HEK293 (cell line): ENCODE data around the gene RIMS4.

Experiments used
- CTCF ChIA-PET: fragments of 350-600 bp; formaldehyde crosslinking; extraction: SDS; loops from one replicate; lab custom pipeline; 2021; ENCODE audit warnings: antibody characterized with exemption; lab: Yijun Ruan, JAX
- POLR2A ChIA-PET: fragments of 300-600 bp; formaldehyde crosslinking; extraction: SDS; loops from one replicate; lab custom pipeline; 2020; ENCODE audit warnings: antibody characterized with exemption, inconsistent platforms; lab: Yijun Ruan, JAX
- H3K27ac ChIP-seq: fragments of 200-500 bp; sonication (Bioruptor generic); 2 replicates; pipeline ENCODE4 v1.5.1; 2014; ENCODE audit warnings: low read depth, low read length, control low read depth, inconsistent platforms; ENCODE audit errors: extremely low read depth
- H3K36me3 ChIP-seq, 2 experiments: fragments of 200-500 bp in 1 of 2; sonication (Bioruptor generic) in 1 of 2; 1 replicate in 1 of 2; 2 replicates in 1 of 2; pipeline ENCODE4 v1.5.1; 2014 to 2017; ENCODE audit warnings: inconsistent platforms in 2 of 2, low read length in 2 of 2; ENCODE audit not compliant: control insufficient read depth in 2 of 2, insufficient read depth in 1 of 2
- H3K4me1 ChIP-seq: fragments of 200-500 bp; sonication (Bioruptor generic); 2 replicates; pipeline ENCODE4 v1.5.1; 2014; ENCODE audit warnings: mild to moderate bottlenecking, low read length, inconsistent platforms; ENCODE audit not compliant: control insufficient read depth, insufficient read depth
- H3K4me3 ChIP-seq: 2 replicates; pipeline ENCODE4 v1.5.1; 2011; ENCODE audit warnings: low read depth, mild to moderate bottlenecking, control low read depth, low read length, moderate library complexity
- H3K9me3 ChIP-seq: fragments of 200-500 bp; sonication (Bioruptor generic); 2 replicates; pipeline ENCODE4 v1.5.1; 2014; ENCODE audit warnings: low read depth, low read length, inconsistent platforms; ENCODE audit not compliant: control insufficient read depth, insufficient read depth
- PRDM1 ChIP-seq: fragments of 450-650 bp; formaldehyde crosslinking; IDR thresholded peaks from 2 replicates; pipeline ENCODE4; 2016; ENCODE audit warnings: missing biosample characterization, missing genetic modification characterization
- SETDB1 ChIP-seq: IDR thresholded peaks from one replicate; pipeline ENCODE4 v1.6.1; 2017; ENCODE audit warnings: mild to moderate bottlenecking, low read length, moderate library complexity, mixed read lengths; ENCODE audit not compliant: insufficient read length
- ZIC2 ChIP-seq: fragments of 450-650 bp; formaldehyde crosslinking; IDR thresholded peaks from 2 replicates; pipeline ENCODE4 v1.5.1; 2016; ENCODE audit warnings: missing biosample characterization, missing genetic modification characterization
- ZNF148 ChIP-seq: fragments of 450-650 bp; formaldehyde crosslinking; IDR thresholded peaks from 2 replicates; pipeline ENCODE4 v1.5.0; 2017; ENCODE audit warnings: missing biosample characterization, missing genetic modification characterization, borderline replicate concordance
- ZNF324 ChIP-seq: fragments of 450-650 bp; formaldehyde crosslinking; IDR thresholded peaks from 2 replicates; pipeline ENCODE4 v1.5.1; 2016; ENCODE audit warnings: missing biosample characterization, missing genetic modification characterization
- ZNF366 ChIP-seq: fragments of 450-650 bp; formaldehyde crosslinking; conservative IDR thresholded peaks from 2 replicates; pipeline ENCODE4 v1.5.1; 2016; ENCODE audit warnings: missing biosample characterization, missing genetic modification characterization
- ZNF391 ChIP-seq: fragments of 450-650 bp; formaldehyde crosslinking; IDR thresholded peaks from 2 replicates; pipeline ENCODE4 v1.5.1; 2016; ENCODE audit warnings: low read depth, missing biosample characterization, missing genetic modification characterization, borderline replicate concordance
- ZNF596 ChIP-seq: fragments of 450-650 bp; IDR thresholded peaks from 2 replicates; pipeline ENCODE4 v1.5.0; 2018; ENCODE audit warnings: missing biosample characterization, mild to moderate bottlenecking, missing genetic modification characterization, moderate library complexity
- TF ChIP-seq, protein P1 (sequence below): fragments of 450-650 bp; formaldehyde crosslinking; IDR thresholded peaks from 2 replicates; pipeline ENCODE4 v1.5.1; 2017; ENCODE audit warnings: missing biosample characterization, missing genetic modification characterization
- TF ChIP-seq, protein P2 (sequence below): fragments of 450-650 bp; formaldehyde crosslinking; IDR thresholded peaks from 2 replicates; pipeline ENCODE4 v1.5.1; 2016; ENCODE audit warnings: missing biosample characterization, missing genetic modification characterization
- TF ChIP-seq, protein P3 (sequence below): fragments of 450-650 bp; formaldehyde crosslinking; IDR thresholded peaks from 2 replicates; pipeline ENCODE4 v1.5.1; 2016; ENCODE audit warnings: missing biosample characterization, missing genetic modification characterization
- TF ChIP-seq, protein P4 (sequence below): fragments of 450-650 bp; formaldehyde crosslinking; IDR thresholded peaks from 2 replicates; pipeline ENCODE4 v1.5.1; 2016; ENCODE audit warnings: missing biosample characterization, missing genetic modification characterization

Gene RIMS4

DNA sequence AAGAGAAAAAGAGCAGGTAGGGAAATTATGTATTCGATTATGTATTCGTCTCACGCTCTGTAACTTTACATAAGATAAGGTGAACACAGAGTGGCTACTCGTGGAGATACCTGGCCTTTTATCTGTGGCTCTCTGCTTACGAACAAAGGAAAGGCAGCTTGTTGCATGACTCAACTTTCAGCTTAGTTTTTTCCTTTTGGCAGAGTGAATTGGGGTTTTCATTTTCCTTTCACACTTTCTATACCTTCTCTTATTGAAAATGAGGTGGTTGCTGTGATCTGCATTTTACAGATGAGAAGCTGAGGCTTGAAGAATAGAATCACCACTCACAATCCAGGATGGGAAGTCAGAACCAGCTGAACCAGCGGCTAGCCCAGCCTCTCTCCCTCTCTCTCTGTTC is 78.0 kb downstream of the RIMS4 start:
- TF ChIP-seq, protein P1, sequence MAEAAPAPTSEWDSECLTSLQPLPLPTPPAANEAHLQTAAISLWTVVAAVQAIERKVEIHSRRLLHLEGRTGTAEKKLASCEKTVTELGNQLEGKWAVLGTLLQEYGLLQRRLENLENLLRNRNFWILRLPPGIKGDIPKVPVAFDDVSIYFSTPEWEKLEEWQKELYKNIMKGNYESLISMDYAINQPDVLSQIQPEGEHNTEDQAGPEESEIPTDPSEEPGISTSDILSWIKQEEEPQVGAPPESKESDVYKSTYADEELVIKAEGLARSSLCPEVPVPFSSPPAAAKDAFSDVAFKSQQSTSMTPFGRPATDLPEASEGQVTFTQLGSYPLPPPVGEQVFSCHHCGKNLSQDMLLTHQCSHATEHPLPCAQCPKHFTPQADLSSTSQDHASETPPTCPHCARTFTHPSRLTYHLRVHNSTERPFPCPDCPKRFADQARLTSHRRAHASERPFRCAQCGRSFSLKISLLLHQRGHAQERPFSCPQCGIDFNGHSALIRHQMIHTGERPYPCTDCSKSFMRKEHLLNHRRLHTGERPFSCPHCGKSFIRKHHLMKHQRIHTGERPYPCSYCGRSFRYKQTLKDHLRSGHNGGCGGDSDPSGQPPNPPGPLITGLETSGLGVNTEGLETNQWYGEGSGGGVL: no peak
- peak; percentile 93 for TF ChIP-seq PRDM1 (tag by site-specific recombination)
- TF ChIP-seq, protein P2, sequence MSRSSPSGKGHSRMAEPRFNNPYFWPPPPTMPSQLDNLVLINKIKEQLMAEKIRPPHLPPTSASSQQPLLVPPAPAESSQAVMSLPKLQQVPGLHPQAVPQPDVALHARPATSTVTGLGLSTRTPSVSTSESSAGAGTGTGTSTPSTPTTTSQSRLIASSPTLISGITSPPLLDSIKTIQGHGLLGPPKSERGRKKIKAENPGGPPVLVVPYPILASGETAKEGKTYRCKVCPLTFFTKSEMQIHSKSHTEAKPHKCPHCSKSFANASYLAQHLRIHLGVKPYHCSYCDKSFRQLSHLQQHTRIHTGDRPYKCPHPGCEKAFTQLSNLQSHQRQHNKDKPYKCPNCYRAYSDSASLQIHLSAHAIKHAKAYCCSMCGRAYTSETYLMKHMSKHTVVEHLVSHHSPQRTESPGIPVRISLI: no peak
- TF ChIP-seq, protein P3, sequence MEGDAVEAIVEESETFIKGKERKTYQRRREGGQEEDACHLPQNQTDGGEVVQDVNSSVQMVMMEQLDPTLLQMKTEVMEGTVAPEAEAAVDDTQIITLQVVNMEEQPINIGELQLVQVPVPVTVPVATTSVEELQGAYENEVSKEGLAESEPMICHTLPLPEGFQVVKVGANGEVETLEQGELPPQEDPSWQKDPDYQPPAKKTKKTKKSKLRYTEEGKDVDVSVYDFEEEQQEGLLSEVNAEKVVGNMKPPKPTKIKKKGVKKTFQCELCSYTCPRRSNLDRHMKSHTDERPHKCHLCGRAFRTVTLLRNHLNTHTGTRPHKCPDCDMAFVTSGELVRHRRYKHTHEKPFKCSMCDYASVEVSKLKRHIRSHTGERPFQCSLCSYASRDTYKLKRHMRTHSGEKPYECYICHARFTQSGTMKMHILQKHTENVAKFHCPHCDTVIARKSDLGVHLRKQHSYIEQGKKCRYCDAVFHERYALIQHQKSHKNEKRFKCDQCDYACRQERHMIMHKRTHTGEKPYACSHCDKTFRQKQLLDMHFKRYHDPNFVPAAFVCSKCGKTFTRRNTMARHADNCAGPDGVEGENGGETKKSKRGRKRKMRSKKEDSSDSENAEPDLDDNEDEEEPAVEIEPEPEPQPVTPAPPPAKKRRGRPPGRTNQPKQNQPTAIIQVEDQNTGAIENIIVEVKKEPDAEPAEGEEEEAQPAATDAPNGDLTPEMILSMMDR (tag by site-specific recombination): no peak
- no peak; the same call in 1 of the 2 replicates for TF ChIP-seq ZNF596 (tag by site-specific recombination)
- no peak for TF ChIP-seq SETDB1
- no peak for TF ChIP-seq ZNF391 (tag by site-specific recombination)
- TF ChIP-seq, protein P4, sequence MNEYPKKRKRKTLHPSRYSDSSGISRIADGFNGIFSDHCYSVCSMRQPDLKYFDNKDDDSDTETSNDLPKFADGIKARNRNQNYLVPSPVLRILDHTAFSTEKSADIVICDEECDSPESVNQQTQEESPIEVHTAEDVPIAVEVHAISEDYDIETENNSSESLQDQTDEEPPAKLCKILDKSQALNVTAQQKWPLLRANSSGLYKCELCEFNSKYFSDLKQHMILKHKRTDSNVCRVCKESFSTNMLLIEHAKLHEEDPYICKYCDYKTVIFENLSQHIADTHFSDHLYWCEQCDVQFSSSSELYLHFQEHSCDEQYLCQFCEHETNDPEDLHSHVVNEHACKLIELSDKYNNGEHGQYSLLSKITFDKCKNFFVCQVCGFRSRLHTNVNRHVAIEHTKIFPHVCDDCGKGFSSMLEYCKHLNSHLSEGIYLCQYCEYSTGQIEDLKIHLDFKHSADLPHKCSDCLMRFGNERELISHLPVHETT (tag by site-specific recombination): no peak
- TF ChIP-seq ZNF148 (tag by site-specific recombination): no peak
- TF ChIP-seq ZNF366 (tag by site-specific recombination): peak; percentile 43; the same call in 1 of the 2 replicates
- H3K27ac ChIP-seq: no peak overlapping the region
- ChIA-PET CTCF (interaction anchor here (0.6 to 8.2 kb wide), 23 partner anchors 9 to 493 kb away, joined by 3 to 208 read pairs (median 3); partner anchors contain the start of gene CCN5), POLR2A (interaction anchor here (0.6 kb wide), 1 partner anchor 17 kb away, joined by 3 read pairs; the partner anchor contains the start of gene CCN5)
- no peaks in the 10 kb centered on the region for H3K9me3 ChIP-seq
- no peak overlapping the region for H3K4me3 ChIP-seq
- H3K36me3 ChIP-seq: no peaks in the 10 kb centered on the region
- H3K4me1 ChIP-seq: peaks cover 7% of the 10 kb centered on the region

DNA sequence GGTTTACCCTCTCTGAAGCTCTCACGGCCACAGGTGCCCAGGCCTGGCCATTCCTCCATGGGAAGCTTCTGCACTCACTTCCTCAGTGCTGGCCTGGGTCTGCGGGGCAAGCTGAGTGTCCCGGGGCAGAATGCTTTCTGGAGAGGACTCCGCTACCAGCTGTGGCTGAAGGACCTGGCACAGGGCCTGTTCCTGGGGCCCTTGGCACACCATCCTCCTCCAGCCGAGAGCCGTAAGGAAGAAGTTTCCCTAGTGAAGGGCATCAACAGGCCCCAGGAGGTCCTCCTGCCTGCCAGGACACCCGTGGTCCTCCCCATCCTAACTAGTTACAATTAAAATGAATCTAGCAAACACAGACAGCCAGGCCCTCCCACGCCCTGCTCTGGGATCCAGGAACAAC is 78.7 kb downstream of the RIMS4 start:
- TF ChIP-seq ZIC2 (tag by site-specific recombination): peak; percentile 38
- no peak for TF ChIP-seq ZNF324
- Histone ChIP-seq H3K4me1 (peaks cover 7% of the 10 kb centered on the region), H3K9me3 (no peaks in the 10 kb centered on the region), H3K36me3 (no peaks in the 10 kb centered on the region), H3K27ac (no peak overlapping the region), H3K4me3 (no peak overlapping the region)
- ChIA-PET POLR2A (interaction anchor here (0.5 to 0.6 kb wide), 2 partner anchors 17 to 82 kb away, joined by 3 read pairs; partner anchors contain the start of gene CCN5), CTCF (interaction anchor here (0.6 to 8.2 kb wide), 15 partner anchors 8 to 239 kb away, joined by 3 to 208 read pairs (median 5); no protein-coding TSS in a partner anchor)
